ENCODE data around the gene ACTRT2.

The ACTRT2 gene

GRCh38 chr1:3019516-3020051 is 1.7 kb upstream of the ACTRT2 start:
- no peak for DNase-seq

- DNase-seq, result no peak
These were observed 881 bp upstream of the ACTRT2 start for GRCh38 chr1:3020263-3020909.

GRCh38 chr1:3021801-3022401 is 634 bp downstream of the ACTRT2 start:
- DNase-seq, result no peak

GRCh38 chr1:3022511-3022973 is 1.3 kb downstream of the ACTRT2 start:
- DNase-seq, result no peak

- no peak for DNase-seq
These were observed 1.7 kb downstream of the ACTRT2 start for GRCh38 chr1:3022976-3023375.

- no peak for DNase-seq
These were observed 2.8 kb downstream of the ACTRT2 start for GRCh38 chr1:3024019-3024418.

- DNase-seq, result no peak
These were observed 3.3 kb downstream of the ACTRT2 start for GRCh38 chr1:3024588-3024987.

- no peak for DNase-seq
These were observed 4.9 kb downstream of the ACTRT2 start for GRCh38 chr1:3026124-3026523.

- no peak for DNase-seq
These were observed 5.5 kb downstream of the ACTRT2 start for GRCh38 chr1:3026581-3027391.

GRCh38 chr1:3027611-3028371 is 6.5 kb downstream of the ACTRT2 start:
- DNase-seq, result no peak

- DNase-seq, result no peak
These were observed 7.4 kb downstream of the ACTRT2 start for GRCh38 chr1:3028531-3029282.

- DNase-seq, result no peak
These were observed 8.3 kb downstream of the ACTRT2 start for GRCh38 chr1:3029481-3029961.

- DNase-seq, result no peak
These were observed 8.9 kb downstream of the ACTRT2 start for GRCh38 chr1:3029991-3030662.

GRCh38 chr1:3030663-3031381 is 9.6 kb downstream of the ACTRT2 start:
- no peak for DNase-seq

- no peak for DNase-seq
These were observed 10.3 kb downstream of the ACTRT2 start for GRCh38 chr1:3031401-3032221.

- DNase-seq, result no peak
These were observed 11.2 kb downstream of the ACTRT2 start for GRCh38 chr1:3032371-3033039.

- DNase-seq, result no peak
These were observed 11.9 kb downstream of the ACTRT2 start for GRCh38 chr1:3033040-3033789.

GRCh38 chr1:3033790-3034090 is 12.5 kb downstream of the ACTRT2 start:
- no peak for DNase-seq

- no peak for DNase-seq
These were observed 12.9 kb downstream of the ACTRT2 start for GRCh38 chr1:3034162-3034561.
